Fibroblast of the conjunctiva (primary cell): ENCODE data around the gene GFRAL.

Source experiments
- DNase-seq: peaks from one replicate; pipeline ENCODE4 v3.0.0-alpha.2; 2010; ENCODE audit warnings: low read depth

GFRAL gene

GRCh38 chr6:55433446-55434130, 106.3 kb downstream of the GFRAL start:
- DNase-seq = peak; percentile 93

GRCh38 chr6:55437141-55437540, 109.9 kb downstream of the GFRAL start:
- no peak for DNase-seq

GRCh38 chr6:55438203-55438602, 110.9 kb downstream of the GFRAL start:
- no peak for DNase-seq

GRCh38 chr6:55443238-55444134, 116.2 kb downstream of the GFRAL start:
- DNase-seq = no peak

- DNase-seq = peak; percentile 36
These were observed 118.5 kb downstream of the GFRAL start for GRCh38 chr6:55445648-55446204.

- DNase-seq = no peak
These were observed 120.6 kb downstream of the GFRAL start for GRCh38 chr6:55447891-55448290.

- DNase-seq = no peak
These were observed 121.2 kb downstream of the GFRAL start for GRCh38 chr6:55448451-55448850.

- no peak for DNase-seq
These were observed 122.0 kb downstream of the GFRAL start for GRCh38 chr6:55449225-55449624.

- DNase-seq = no peak
These were observed 122.7 kb downstream of the GFRAL start for GRCh38 chr6:55450005-55450404.
